Naive B cell (primary cell): ENCODE measurements around the gene MAP3K13. TPM values are rescaled to one million over a fixed set of nuclear protein-coding genes. Genes with fewer than 3 reads are reported as not detected.
"Not testable (repeated sequence)": the region's sequence is repeated elsewhere in the genome, so short reads cannot be mapped to it uniquely, and the experiment has no call there.

Experiments used
- ATAC-seq, 2 donors: fragments of 150-1000 bp; cut with Tn5 transposase; 2 replicates each; pipeline ENCODE4 v1.10.0; 2021; ENCODE audit warnings: low read depth in 2 of 2, mild to moderate bottlenecking in 2 of 2, moderate library complexity in 2 of 2
- DNase-seq: peaks from one replicate; pipeline ENCODE4 v3.0.0; 2022
- H3K27ac Mint-ChIP-seq, 6 donors: one replicate each; pipeline ENCODE4 v1.8.0; 2020 to 2022; ENCODE audit warnings: mild to moderate bottlenecking in 6 of 6, mixed read lengths in 6 of 6, moderate library complexity in 5 of 6, inconsistent platforms in 2 of 6
- H3K27me3 Mint-ChIP-seq, 3 donors: one replicate each; pipeline ENCODE4 v1.8.0; 2021 to 2022; ENCODE audit warnings: mixed read lengths in 3 of 3, mild to moderate bottlenecking in 1 of 3
- H3K36me3 Mint-ChIP-seq, 2 donors: one replicate each; pipeline ENCODE4 v1.8.0; 2020 to 2022; ENCODE audit warnings: mixed read lengths in 2 of 2, inconsistent platforms in 1 of 2, mild to moderate bottlenecking in 1 of 2
- H3K4me1 Mint-ChIP-seq, 3 donors: one replicate each; pipeline ENCODE4 v1.8.0; 2020 to 2022; ENCODE audit warnings: mixed read lengths in 3 of 3, inconsistent platforms in 1 of 3, mild to moderate bottlenecking in 1 of 3, moderate library complexity in 1 of 3
- H3K4me3 Mint-ChIP-seq, 8 donors: one replicate each; pipeline ENCODE4 v1.8.0; 2020 to 2022; ENCODE audit warnings: mild to moderate bottlenecking in 8 of 8, mixed read lengths in 8 of 8, moderate library complexity in 8 of 8, inconsistent platforms in 2 of 8
- H3K9me3 Mint-ChIP-seq, 7 donors: one replicate each; pipeline ENCODE4 v1.8.0; 2020 to 2022; ENCODE audit warnings: mixed read lengths in 7 of 7, mild to moderate bottlenecking in 5 of 7, inconsistent platforms in 2 of 7, moderate library complexity in 1 of 7
- polyA plus RNA-seq, 6 donors: library from polyadenylated mRNA; unstranded; fragments of 300-500 nt; fragmentation: Illumina TruSeq; gene quantifications; one replicate each; pipeline ENCODE4 v1.2.3, GENCODE V29; 2021; ENCODE audit warnings: low read depth in 6 of 6

The MAP3K13 gene
- polyA plus RNA-seq, 6 donors from 2014 or later: 39.9 to 64.9 (median 57.6) TPM

DNA sequence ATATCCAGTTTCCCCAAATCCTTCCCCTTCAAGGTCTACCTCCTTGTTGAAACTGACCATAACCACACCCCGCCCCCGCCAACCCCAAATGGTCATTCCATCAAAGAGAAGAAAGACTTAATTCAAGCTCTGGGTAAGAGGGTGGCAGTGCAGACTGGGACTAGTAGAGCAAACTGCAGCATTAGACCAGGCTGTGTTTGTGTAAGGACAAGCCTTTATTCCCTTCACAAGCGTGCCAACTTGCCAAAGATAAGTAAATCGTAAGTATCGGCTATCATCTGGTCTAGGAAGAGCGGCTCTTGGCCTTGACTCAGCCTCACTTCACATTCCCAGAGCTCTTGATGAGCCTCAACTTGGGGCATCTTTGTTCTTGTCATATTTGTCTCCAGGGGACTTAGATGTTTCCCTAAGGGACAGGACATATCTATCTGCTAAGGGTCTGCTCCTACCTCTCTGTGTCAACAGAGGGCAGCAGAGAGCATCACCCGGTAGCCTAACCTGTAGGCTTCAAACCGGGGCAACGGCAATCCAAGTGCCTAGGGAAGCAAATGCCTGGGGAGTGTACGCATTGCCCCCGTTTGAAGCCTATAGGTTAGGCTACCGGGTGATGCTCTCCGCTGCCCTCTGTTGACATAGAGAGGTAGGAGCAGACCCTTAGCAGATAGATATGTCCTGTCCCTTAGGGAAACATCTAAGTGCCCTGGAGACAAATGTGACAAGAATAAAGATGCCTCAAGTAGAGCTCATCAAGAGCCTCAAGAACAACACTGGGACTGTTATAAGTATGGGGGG is 8.9 kb upstream of the MAP3K13 start:
- Mint-ChIP-seq H3K4me3 (no peak overlapping the region), H3K27ac (peak overlapping the region in 1 of 6 donors; percentile 48), H3K9me3 (peaks cover 0 to 5% (median 0%) of the 10 kb centered on the region in 7 donors), H3K36me3 (peaks cover 0 to 8% of the 10 kb centered on the region in 2 donors), H3K27me3 (peaks cover 34 to 40% (median 35%) of the 10 kb centered on the region in 3 donors), H3K4me1 (no peaks in the 10 kb centered on the region)
- DNase-seq (peak; percentile 51), ATAC-seq (peak; percentile 92 to 94)

DNA sequence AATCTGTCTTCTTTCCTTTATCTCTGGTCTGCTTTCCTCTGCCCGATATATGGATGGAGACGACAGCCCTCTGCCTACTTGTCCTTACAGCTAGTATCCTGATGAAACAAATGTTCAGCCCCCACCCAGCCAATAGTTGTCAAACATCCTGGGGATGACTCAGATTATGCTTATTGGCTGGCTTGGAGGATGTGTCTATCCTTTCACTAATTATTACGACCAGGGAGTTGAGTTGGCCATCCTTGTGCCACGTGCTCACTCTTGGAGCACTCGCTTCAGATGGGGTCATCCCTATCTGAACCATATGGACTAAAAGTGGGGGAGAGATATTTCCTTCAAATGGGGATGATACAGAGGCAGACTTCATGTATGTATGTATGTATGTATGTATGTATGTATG is 6.4 kb upstream of the MAP3K13 start:
- peaks cover 0 to 5% of the 10 kb centered on the region in 2 donors for H3K36me3 Mint-ChIP-seq
- H3K9me3 Mint-ChIP-seq: no peaks in the 10 kb centered on the region
- ATAC-seq: no peak
- no peak for DNase-seq
- no peak overlapping the region for H3K27ac Mint-ChIP-seq
- no peak overlapping the region for H3K4me3 Mint-ChIP-seq
- no peaks in the 10 kb centered on the region for H3K4me1 Mint-ChIP-seq
- peaks cover 24 to 40% (median 33%) of the 10 kb centered on the region in 3 donors for H3K27me3 Mint-ChIP-seq

DNA sequence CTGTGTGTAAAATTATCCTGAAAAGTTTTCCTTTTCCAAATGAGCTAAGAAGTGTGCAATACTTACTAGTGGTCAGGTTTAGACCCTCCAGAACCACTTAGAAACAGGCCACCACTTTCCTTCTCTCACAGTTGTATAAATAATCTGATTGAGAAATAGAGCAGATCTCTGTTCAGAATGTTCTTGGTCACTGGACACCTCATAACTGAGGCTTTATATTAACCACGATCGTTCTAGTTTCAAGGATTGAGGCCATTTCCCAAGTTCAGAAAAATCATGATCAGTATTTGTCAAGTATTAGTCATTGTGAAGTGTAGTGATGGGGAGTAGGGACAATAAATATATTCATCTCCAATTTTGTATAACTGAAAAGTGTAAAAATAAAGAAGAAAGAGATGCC is 1.0 kb upstream of the MAP3K13 start:
- H3K9me3 Mint-ChIP-seq: no peaks in the 10 kb centered on the region
- no peak overlapping the region for H3K4me3 Mint-ChIP-seq
- peaks cover 8 to 15% (median 12%) of the 10 kb centered on the region in 3 donors for H3K4me1 Mint-ChIP-seq
- no peak overlapping the region for H3K27ac Mint-ChIP-seq
- no peak for DNase-seq
- H3K36me3 Mint-ChIP-seq: peaks cover 0 to 5% of the 10 kb centered on the region in 2 donors
- no peak for ATAC-seq
- H3K27me3 Mint-ChIP-seq: peaks cover 20 to 37% (median 34%) of the 10 kb centered on the region in 3 donors

DNA sequence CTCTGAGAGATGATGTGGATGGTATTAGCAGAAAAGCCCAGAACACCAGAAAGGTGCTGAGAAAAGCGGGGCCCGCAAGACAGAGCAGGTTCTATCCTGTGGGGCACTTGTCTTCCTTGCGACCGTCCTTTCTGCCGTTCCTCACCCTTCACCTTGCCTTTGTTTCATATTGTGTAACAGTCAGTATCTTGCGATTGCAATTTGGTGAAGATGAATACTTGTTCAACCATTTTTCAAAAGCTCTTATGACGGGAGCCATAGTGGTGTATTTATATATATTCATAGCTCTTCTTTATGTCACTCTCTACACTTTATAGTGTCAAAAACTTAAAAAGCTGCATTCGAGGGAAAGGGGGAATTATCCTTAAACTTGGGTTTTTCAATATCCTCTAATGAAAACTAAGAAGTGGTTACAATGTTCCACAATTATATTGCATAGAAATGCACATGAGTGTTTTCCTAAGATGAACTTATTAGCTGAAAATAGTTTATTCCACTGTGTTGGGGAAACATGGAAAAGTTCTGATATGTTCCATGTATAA is 797 bp downstream of the MAP3K13 start:
- DNase-seq: no peak
- Mint-ChIP-seq H3K36me3 (peaks cover 0 to 5% of the 10 kb centered on the region in 2 donors), H3K27ac (peak overlapping the region in 2 of 6 donors; percentile 4 to 55)

DNA sequence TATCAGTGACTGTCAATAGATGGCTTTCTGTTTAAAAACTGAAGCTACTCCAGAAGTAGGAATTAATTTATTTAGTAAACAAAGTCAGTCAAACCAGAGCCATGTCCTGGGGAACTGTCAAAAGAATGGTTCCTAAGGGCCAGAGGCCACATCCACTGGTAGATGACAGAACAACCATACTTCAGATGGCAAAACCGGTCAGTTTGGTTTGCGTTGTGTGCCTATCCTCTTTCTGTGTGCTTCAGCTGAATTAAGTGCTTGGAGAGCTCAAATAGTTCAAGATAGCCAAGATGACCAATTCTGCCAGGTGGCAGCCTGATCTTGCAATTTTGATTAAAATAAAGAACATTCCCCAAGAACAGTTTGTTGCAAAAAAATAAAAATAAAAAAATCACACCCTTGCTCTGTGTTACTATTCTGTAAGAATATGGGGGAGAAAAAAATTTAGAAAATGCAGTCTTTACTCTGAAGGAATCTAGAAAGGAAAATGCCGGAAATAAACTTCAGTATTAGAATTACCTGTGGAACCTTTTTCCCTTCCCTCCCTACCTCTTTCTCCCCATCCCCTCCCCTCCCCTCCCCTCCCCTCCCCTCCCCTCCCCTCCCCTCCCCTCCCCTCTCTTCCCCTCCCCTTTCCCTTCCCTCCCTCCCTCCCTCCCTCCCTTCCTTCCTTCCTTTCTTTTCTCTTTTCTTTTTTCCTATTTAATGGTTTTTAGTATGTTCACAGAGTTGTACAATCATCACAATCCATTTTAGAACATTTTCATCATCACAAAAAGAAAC is 2.5 kb downstream of the MAP3K13 start:
- Mint-ChIP-seq H3K4me3 (no peak overlapping the region), H3K27ac (no peak overlapping the region), H3K36me3 (no peaks in the 10 kb centered on the region), H3K9me3 (no peaks in the 10 kb centered on the region), H3K4me1 (peaks cover 8 to 15% (median 12%) of the 10 kb centered on the region in 3 donors), H3K27me3 (peaks cover 34 to 46% (median 39%) of the 10 kb centered on the region in 3 donors)
- DNase-seq (no peak), ATAC-seq (no peak)

More for the DNA sequence above, 797 bp downstream of the MAP3K13 start:
- Mint-ChIP-seq H3K27me3 (peaks cover 32 to 46% (median 38%) of the 10 kb centered on the region in 3 donors), H3K4me1 (peaks cover 8 to 15% (median 12%) of the 10 kb centered on the region in 3 donors), H3K9me3 (no peaks in the 10 kb centered on the region), H3K4me3 (peak overlapping the region; percentile 82 to 91 (median 88))
- ATAC-seq: peak; percentile 32 to 37

DNA sequence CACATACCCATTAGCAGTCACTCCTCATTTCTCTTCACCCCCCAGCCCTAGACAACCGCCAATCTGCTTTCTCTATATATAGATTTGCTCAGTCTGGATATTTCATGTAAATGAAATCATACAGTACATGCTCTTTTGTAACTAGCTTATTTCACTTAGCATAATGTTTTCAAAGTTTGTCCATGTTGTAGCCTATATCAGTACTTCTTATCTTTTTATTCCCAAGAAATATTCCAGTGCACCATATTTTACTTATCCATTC is 3.1 kb downstream of the MAP3K13 start:
- no peak overlapping the region for H3K27ac Mint-ChIP-seq
- no peaks in the 10 kb centered on the region for H3K9me3 Mint-ChIP-seq
- no peak for ATAC-seq
- peaks cover 8 to 15% (median 12%) of the 10 kb centered on the region in 3 donors for H3K4me1 Mint-ChIP-seq
- peaks cover 34 to 46% (median 38%) of the 10 kb centered on the region in 3 donors for H3K27me3 Mint-ChIP-seq
- H3K4me3 Mint-ChIP-seq: no peak overlapping the region
- H3K36me3 Mint-ChIP-seq: no peaks in the 10 kb centered on the region
- DNase-seq: no peak

DNA sequence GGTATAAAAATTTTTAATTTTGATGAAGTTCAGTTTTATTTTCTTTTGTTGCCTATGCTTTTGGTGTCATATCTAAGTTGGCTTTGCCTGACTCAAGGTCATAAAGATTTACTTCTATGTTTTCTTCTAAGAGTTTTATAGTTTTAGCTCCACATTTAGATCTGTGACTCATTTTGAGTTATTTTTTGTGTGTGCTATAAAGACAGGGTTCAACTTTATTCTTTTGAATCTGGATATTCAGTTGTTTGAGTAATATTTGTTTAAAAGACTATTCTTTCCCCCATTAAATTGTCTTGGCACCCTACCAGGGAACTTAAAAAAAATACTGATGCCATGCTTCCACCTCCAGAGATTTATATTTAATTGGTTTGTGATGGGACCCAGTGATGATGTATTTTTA is 4.0 kb downstream of the MAP3K13 start:
- H3K4me1 Mint-ChIP-seq: peaks cover 8 to 15% (median 12%) of the 10 kb centered on the region in 3 donors

DNA sequence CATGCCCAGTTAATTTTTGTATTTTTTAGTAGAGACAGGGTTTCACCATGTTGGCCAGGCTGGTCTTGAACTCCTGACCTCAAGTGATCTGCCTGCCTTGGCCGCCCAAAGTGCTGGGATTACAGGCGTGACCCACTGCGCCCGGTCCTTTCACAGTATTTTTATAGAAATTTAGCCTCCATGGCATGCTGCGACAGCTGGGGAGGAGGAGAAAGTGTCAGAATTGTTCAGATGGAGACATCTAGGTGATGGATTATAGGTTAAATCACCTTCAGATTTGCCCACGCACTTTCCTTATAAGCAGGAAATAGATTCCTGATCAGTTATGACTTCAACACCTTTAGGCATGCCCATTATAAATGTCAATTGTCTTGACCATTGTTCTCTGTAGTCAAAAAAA is 7.4 kb downstream of the MAP3K13 start:
- H3K36me3 Mint-ChIP-seq, ATAC-seq, H3K9me3 Mint-ChIP-seq, H3K4me1 Mint-ChIP-seq, H3K27ac Mint-ChIP-seq, H3K4me3 Mint-ChIP-seq, DNase-seq: not testable (repeated sequence)
- peaks cover 19 to 41% (median 28%) of the 10 kb centered on the region in 3 donors for H3K27me3 Mint-ChIP-seq

More for the DNA sequence above, 4.0 kb downstream of the MAP3K13 start:
- Mint-ChIP-seq H3K27me3 (peaks cover 38 to 41% (median 41%) of the 10 kb centered on the region in 3 donors), H3K36me3 (no peaks in the 10 kb centered on the region), H3K4me3 (no peak overlapping the region), H3K9me3 (no peaks in the 10 kb centered on the region), H3K27ac (no peak overlapping the region)
- DNase-seq (no peak), ATAC-seq (no peak)

DNA sequence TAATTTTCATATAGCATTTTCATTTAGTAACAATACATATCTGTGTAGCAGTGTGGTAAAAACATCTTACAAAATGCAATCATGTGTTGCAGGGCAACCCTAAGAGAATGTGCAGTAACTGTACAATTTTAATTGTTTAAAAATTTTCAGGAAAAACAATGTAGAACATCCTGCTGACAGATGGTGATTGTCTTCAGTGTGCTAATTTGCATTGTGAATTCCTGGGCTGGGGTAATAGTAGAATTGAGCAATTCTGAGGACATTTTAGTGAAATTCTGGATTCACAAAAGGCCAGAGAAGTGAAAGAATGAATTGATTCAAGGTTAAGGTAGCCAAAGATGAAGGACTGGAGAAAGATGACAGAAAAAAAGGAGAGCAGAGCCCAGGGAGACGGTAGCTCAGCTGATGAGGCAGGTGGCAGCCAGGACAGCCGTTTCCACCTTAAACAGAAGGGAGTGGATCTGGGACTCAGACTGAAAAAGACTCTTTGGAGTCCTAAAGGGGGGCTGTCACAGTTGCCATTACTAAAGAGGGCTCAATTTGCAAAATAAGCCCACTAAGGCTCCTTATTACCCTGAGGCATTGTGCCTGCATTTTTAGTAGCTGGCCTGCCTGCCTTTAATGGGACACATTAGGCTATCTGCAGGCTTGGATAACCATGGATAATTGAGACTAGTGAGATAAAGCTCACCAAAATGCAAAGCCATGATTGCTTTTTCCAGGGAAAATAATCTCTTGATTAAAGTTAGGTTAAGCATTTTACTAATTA is 8.6 kb downstream of the MAP3K13 start:
- H3K27me3 Mint-ChIP-seq: peaks cover 13 to 32% (median 17%) of the 10 kb centered on the region in 3 donors
- no peak overlapping the region for H3K4me3 Mint-ChIP-seq
- H3K4me1 Mint-ChIP-seq: no peaks in the 10 kb centered on the region
- H3K27ac Mint-ChIP-seq: no peak overlapping the region
- no peaks in the 10 kb centered on the region for H3K9me3 Mint-ChIP-seq
- DNase-seq (no peak), ATAC-seq (no peak)
- no peaks in the 10 kb centered on the region for H3K36me3 Mint-ChIP-seq

DNA sequence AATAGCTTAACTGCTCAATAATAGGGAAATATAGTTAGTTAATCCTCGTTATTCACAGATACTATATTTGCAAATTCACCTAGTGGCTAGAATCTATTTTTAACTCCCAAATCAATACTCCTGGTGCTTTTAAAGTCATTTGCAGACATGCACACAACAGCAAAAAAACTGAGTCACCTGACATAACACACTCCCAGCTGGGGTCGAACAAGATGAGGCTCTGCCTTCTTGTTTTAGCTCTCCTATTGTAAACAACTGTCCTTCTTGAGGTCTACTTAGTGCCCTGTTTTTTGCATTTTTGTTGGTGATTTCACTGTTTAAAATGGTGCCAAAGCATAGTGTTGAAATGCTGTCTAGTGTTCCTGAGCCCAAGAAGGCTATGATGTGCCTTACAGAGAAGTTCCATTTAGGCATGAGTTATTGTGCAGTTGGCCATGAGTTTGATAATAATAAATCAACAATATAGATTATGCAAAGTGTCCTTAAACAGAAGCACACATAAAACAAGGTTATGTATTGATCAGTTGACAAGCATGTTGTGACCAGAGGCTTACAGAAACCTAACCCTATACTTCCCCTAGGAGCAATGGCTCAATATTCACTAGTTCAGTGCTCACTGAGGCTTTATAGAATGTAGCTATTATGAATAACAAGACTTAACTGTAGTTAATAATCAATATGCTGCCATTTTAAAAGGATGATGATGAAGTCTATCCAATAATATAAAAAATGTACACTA is 18.6 kb downstream of the MAP3K13 start:
- H3K27ac Mint-ChIP-seq: peak overlapping the region in 1 of 6 donors; percentile 65
- DNase-seq: no peak
- H3K9me3 Mint-ChIP-seq: peaks cover 0 to 16% (median 8%) of the 10 kb centered on the region in 7 donors
- no peaks in the 10 kb centered on the region for H3K4me1 Mint-ChIP-seq
- no peaks in the 10 kb centered on the region for H3K36me3 Mint-ChIP-seq
- no peak for ATAC-seq
- H3K27me3 Mint-ChIP-seq: peaks cover 9 to 37% (median 14%) of the 10 kb centered on the region in 3 donors
- no peak overlapping the region for H3K4me3 Mint-ChIP-seq

DNA sequence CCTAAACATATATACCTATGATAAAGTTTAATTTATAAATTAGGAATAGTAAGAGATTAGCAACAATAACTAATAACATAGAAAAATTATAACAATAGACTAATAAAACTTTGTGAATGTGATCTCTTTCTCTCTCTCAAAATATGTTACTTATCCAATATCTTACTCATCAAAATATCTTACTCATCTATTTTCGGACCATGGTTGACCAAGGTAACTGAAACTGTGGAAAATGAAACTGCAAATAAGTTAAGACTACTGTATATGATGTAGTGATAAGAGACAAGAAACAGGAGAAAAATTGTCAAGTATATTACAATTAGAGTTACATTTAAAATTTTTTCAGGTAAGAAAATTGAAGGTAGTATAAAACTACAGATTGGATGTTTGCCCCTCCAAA is 19.2 kb downstream of the MAP3K13 start:
- ATAC-seq: no peak
- Mint-ChIP-seq H3K4me1 (no peaks in the 10 kb centered on the region), H3K27me3 (peaks cover 11 to 40% (median 14%) of the 10 kb centered on the region in 3 donors), H3K4me3 (no peak overlapping the region), H3K27ac (no peak overlapping the region), H3K9me3 (peaks cover 0 to 17% (median 9%) of the 10 kb centered on the region in 7 donors), H3K36me3 (no peaks in the 10 kb centered on the region)
- no peak for DNase-seq

DNA sequence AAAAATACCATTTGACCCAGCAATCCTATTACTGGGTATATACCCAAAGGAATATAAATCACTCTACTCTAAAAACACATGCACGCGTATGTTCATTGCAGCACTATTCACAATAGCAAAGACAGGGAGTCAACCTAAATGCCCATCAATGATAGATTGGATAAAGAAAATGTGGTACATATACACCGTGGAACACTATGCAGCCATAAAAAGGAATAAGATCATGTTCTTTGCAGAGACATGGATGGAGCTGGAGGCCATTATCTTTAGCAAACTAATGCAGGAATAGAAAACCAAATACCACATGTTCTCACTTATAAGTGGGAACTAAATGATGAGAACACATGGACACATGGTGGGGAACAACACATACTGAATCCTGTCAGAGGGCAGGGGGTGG is 23.6 kb downstream of the MAP3K13 start:
- ATAC-seq, DNase-seq, H3K4me3 Mint-ChIP-seq, H3K4me1 Mint-ChIP-seq, H3K36me3 Mint-ChIP-seq: not testable (repeated sequence)
- H3K27me3 Mint-ChIP-seq: peaks cover 0 to 27% (median 9%) of the 10 kb centered on the region in 3 donors
- H3K9me3 Mint-ChIP-seq: peaks cover 0 to 17% (median 9%) of the 10 kb centered on the region in 7 donors
- peak overlapping the region in 1 of 6 donors; percentile 15 for H3K27ac Mint-ChIP-seq
